Measurements from ENCODE around the gene HS1BP3. TPM values are rescaled to one million over a fixed set of nuclear protein-coding genes. Genes with fewer than 3 reads are reported as not detected.

HS1BP3 gene
- total RNA-seq, 4 donors from 2014 or later, result 30.4 to 44.6 (median 36.8) TPM

- DNase-seq (ENCODE audit: low spot score in 2 of 2), result peak in 1 of 2 donors; percentile 43
- WGBS, 2 donors, result 46 to 51% methylated on average over 7 of the region's 7 CpGs
- intact Hi-C loops (cut with DNase I; ENCODE audit: low total_unique reads), result no loop called here
Observed at GRCh38 chr2:20609349-20609994, 41.4 kb downstream of the HS1BP3 start.

GRCh38 chr2:20608666-20609348 is 42.1 kb downstream of the HS1BP3 start:
- DNase-seq (ENCODE audit: low spot score in 2 of 2), result peak in 1 of 2 donors; percentile 66
- WGBS, 2 donors, result 71 to 81% methylated on average over 3 to 7 of the region's 7 CpGs
- H3K4me3 ChIP-seq (ENCODE audit: low read depth, poor library complexity, severe bottlenecking), result no peak overlapping the region
- no peak for TF ChIP-seq POLR2A (IDR thresholded peaks at IDR 0.05)
- TF ChIP-seq, protein P1, sequence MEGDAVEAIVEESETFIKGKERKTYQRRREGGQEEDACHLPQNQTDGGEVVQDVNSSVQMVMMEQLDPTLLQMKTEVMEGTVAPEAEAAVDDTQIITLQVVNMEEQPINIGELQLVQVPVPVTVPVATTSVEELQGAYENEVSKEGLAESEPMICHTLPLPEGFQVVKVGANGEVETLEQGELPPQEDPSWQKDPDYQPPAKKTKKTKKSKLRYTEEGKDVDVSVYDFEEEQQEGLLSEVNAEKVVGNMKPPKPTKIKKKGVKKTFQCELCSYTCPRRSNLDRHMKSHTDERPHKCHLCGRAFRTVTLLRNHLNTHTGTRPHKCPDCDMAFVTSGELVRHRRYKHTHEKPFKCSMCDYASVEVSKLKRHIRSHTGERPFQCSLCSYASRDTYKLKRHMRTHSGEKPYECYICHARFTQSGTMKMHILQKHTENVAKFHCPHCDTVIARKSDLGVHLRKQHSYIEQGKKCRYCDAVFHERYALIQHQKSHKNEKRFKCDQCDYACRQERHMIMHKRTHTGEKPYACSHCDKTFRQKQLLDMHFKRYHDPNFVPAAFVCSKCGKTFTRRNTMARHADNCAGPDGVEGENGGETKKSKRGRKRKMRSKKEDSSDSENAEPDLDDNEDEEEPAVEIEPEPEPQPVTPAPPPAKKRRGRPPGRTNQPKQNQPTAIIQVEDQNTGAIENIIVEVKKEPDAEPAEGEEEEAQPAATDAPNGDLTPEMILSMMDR (IDR thresholded peaks at IDR 0.05), result no peak
- intact Hi-C loops (cut with DNase I; ENCODE audit: low total_unique reads), result no loop called here

More at GRCh38 chr2:20609349-20609994, 41.4 kb downstream of the HS1BP3 start:
- no peak overlapping the region for H3K4me3 ChIP-seq (ENCODE audit: low read depth, poor library complexity, severe bottlenecking)
- no peak for TF ChIP-seq POLR2A (IDR thresholded peaks at IDR 0.05)
- TF ChIP-seq, protein P1 (IDR thresholded peaks at IDR 0.05), result no peak

- TF ChIP-seq, protein P1 (IDR thresholded peaks at IDR 0.05), result no peak
- TF ChIP-seq POLR2A (IDR thresholded peaks at IDR 0.05), result no peak
- no peak for DNase-seq (ENCODE audit: low spot score in 2 of 2)
- intact Hi-C loops (cut with DNase I; ENCODE audit: low total_unique reads), result no loop called here
- no peak overlapping the region for H3K4me3 ChIP-seq (ENCODE audit: low read depth, poor library complexity, severe bottlenecking)
- WGBS, 2 donors, result 92 to 100% methylated on average over 2 of the region's 2 CpGs
Observed at GRCh38 chr2:20607446-20607845, 43.5 kb downstream of the HS1BP3 start.

DNA sequence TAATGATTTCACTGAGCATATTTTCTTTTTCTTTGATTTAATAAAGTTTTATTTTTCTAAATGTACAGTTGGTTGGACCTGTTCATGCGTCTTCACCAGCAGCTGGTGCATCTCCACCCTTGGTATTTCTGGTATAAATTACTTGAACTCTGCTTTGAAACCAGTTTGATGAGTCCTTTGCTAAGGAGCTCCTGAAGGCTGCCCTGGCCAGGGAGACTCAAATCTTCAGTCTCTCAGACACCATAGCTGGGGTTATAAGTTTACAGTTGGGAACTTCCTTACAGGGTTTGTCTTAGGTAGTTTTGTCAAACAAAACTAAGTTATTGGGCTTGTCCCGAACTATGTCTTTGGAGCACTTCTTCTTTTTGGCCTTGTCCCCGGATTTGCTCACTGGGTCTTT is 44.7 kb downstream of the HS1BP3 start:
- TF ChIP-seq, protein P1 (IDR thresholded peaks at IDR 0.05), result no peak
- TF ChIP-seq POLR2A (IDR thresholded peaks at IDR 0.05), result no peak
- WGBS, 2 donors, result 51 to 64% methylated on average over 3 of the region's 3 CpGs
- DNase-seq (ENCODE audit: low spot score in 2 of 2), result peak in 1 of 2 donors; percentile 65
- H3K4me3 ChIP-seq (ENCODE audit: low read depth, poor library complexity, severe bottlenecking), result no peak overlapping the region
- intact Hi-C loops (cut with DNase I; ENCODE audit: low total_unique reads), result no loop called here

- TF ChIP-seq, protein P1 (IDR thresholded peaks at IDR 0.05), result no peak
- no peak for TF ChIP-seq POLR2A (IDR thresholded peaks at IDR 0.05)
- intact Hi-C loops (cut with DNase I; ENCODE audit: low total_unique reads), result no loop called here
- H3K4me3 ChIP-seq (ENCODE audit: low read depth, poor library complexity, severe bottlenecking), result no peak overlapping the region
- peak; percentile 73 to 84 for DNase-seq (ENCODE audit: low spot score in 2 of 2)
- 25 to 28% methylated on average over 5 of the region's 5 CpGs for WGBS, 2 donors
Observed at GRCh38 chr2:20604951-20605381, 45.9 kb downstream of the HS1BP3 start.

Data from lower leg skin (tissue), 4 donors.